ENCODE results near the gene FUOM. TPM values are rescaled to one million over a fixed set of nuclear protein-coding genes. Genes with fewer than 3 reads are reported as not detected.
A peak's percentile ranks its signal among the peaks of the same experiment; 100 is the strongest.

The FUOM gene
- total RNA-seq, 1 experiment from 2014 or later: 31.5 TPM

DNA sequence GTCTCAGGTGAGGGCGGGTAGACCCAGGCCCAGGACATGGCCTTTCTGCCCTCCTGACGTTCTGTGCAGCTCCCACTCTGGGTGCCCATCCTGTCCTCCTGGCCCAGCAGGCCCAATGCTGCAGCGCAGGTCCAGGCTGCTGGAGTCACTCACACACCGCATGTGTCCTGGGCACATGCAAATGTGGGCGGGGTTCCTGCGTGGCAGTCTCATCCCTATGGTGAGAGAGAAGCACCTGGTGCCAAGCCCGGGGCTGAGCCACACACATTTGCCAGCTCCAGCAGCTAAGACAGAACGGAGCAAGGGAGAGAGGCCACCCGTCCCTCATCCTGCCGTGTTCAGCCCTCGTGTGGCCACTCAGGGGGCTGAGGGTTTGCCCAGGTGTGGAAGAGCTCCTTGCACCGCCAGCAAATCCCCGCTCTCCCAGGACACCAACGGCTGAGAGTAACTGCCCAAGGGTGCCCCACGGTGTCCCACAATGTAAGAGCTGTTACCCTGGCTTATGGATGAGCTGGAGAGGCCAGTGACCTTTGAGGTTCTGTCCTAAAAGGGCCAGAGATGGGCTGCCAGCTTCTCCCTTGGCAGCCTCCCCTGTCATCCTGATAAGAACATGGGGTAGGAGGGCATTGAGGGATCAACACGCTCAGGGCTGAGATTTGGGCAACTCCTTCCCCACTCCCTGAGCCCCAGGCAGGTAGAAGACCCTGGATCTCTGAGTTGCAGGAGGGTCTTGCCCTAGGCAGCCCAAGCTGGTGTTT, 4.4 kb downstream of the FUOM start:
- no peak for DNase-seq (ENCODE audit: low read depth)

- no peak for DNase-seq (ENCODE audit: low read depth)
Observed at GRCh38 chr10:133351408-133352318, 6.2 kb downstream of the FUOM start.

DNA sequence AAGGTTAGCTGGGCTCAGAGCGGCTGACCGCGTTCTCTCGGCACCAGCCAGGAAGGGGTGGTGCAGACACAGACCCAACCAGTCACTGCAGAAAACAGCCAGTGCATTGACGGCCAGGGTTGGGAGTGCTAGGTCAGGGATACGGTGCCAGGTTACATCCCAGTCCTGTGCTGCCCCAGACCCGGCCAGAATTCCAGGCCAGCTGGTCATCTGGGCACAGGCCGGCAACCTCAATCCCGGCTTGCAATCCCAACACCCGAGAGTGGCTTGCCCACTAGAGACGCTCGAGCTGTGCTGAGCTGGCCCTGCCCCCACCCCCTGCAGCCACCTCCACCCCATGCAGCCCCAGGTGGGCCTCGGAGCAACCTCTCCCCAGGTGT, 6.9 kb downstream of the FUOM start:
- DNase-seq (ENCODE audit: low read depth): no peak

DNA sequence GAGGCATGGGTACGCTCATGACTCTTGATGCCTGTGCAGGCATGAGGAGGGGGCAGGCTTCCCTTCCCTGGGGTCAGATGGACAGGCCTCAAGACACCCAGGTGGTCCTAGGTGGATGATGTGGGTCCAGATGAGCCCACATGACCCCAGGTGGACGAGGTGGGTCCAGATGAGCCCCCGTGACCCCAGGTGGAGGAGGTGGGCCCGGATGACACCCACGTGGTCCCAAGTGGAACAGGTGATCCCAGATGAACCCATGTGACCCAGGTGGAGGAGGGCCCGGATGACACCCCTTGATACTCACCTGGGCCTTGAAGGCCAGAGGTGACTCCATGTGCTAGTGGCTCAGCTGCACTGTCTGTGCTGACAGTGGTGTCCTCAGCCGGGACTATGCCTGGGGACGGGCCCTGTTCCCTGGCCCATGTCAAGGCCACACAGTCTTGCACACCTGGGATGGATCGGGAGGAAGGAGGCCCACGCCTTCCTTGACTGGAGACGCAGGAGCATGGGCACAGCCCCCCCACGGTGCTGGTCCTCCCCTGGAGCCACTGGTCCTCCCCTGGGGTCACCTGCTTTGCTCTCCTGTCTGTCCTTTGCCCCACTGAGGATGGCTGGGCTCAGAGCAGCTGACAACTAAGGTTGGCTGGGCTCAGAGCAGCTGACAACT, 7.4 kb downstream of the FUOM start:
- no peak for DNase-seq (ENCODE audit: low read depth)

GRCh38 chr10:133349577-133350011, 8.2 kb downstream of the FUOM start:
- no peak for DNase-seq (ENCODE audit: low read depth)

GRCh38 chr10:133349160-133349568, 8.7 kb downstream of the FUOM start:
- DNase-seq (ENCODE audit: low read depth): no peak

GRCh38 chr10:133347710-133348517, 9.9 kb downstream of the FUOM start:
- DNase-seq (ENCODE audit: low read depth): no peak

- no peak for DNase-seq (ENCODE audit: low read depth)
Observed at GRCh38 chr10:133346413-133346812, 11.4 kb downstream of the FUOM start.

- DNase-seq (ENCODE audit: low read depth): no peak
Observed at GRCh38 chr10:133344236-133344635, 13.6 kb downstream of the FUOM start.

GRCh38 chr10:133343558-133343957, 14.3 kb downstream of the FUOM start:
- peak; percentile 34 for DNase-seq (ENCODE audit: low read depth)

DNA sequence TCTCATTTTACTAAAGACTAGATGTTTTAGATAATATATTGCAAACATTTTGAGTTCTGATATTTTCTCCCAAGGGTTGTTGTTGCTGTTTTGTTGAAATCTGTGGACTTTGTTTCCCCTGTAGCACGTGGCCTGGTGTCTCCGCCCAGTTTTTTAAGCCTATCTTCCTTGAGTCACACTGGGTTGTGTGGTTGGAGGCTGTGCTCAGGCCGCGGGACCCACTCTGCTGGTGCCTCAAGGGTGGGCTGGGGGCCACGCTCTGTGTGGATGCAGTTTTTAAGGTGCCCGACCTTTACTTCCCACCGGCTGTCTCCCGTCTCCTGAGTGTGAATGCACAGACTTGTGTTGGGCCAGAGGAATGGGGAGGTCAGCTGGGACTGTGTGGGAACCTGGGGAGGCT, 14.9 kb downstream of the FUOM start:
- no peak for DNase-seq (ENCODE audit: low read depth)

DNA sequence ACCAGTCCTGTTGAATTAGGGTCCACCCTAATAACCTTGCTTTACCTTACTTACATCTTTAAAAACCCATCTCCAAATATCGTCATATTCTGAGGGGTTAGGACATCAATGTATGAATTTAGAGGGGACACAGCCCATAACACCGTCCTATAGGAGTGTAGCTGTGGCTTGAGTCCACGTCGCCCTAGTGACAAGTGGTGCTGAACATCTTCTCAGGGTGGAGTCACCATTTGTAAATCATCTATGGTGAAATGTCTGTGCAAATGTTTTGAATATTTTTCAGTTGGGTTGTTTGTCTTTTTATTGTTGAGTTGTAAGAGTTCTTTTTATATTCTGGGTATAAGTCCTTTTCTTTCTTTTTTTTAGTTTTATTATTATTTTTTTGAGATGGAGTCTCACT, 15.8 kb downstream of the FUOM start:
- no peak for DNase-seq (ENCODE audit: low read depth)

- DNase-seq (ENCODE audit: low read depth): no peak
Observed at GRCh38 chr10:133339708-133340380, 18.0 kb downstream of the FUOM start.

- DNase-seq (ENCODE audit: low read depth): no peak
Observed at GRCh38 chr10:133338080-133339071, 19.4 kb downstream of the FUOM start.

- DNase-seq (ENCODE audit: low read depth): no peak
Observed at GRCh38 chr10:133337370-133337725, 20.5 kb downstream of the FUOM start.

- DNase-seq (ENCODE audit: low read depth): no peak
Observed at GRCh38 chr10:133336577-133337369, 21.0 kb downstream of the FUOM start, which contains the start of gene CALY. TSS of gene CALY (minus strand) at chr10:133336896. CDS start at chr10:133328989, 7,907 bp downstream.

DNA sequence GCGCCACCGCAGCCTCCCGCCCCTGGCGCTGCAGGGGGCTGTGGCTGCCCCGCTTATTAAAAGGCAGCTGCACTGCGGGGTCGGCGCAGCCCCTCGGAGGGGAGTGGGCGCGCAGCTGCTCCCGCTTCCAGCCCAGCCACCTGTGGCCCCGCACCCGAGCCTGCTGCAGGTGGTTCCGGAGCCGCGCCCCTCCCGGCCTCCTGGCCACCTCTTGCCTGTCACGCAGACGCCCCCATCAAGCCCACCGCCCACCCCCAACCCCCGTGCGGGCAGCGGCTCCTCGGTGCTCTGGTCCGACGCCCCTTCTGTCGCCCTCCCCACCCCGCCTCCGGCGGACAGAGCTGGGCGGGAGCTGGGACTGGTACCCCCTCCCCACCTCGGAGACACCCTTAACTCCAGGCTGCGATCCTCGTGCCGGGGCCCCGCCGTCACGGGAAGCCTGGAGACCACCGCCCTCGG, 21.7 kb downstream of the FUOM start:
- no peak for DNase-seq (ENCODE audit: low read depth)
